Nephron (organoid): Measurements from ENCODE around the gene PTPRE.

Source experiments
- H3K27ac Mint-ChIP-seq, 3 experiments: 2 replicates each; pipeline ENCODE4 v1.8.0; 2020; ENCODE audit warnings: mixed read lengths in 3 of 3, mild to moderate bottlenecking in 2 of 3, moderate library complexity in 1 of 3
- H3K27me3 Mint-ChIP-seq: 2 replicates; pipeline ENCODE4 v1.8.0; 2021; ENCODE audit warnings: low read depth, mild to moderate bottlenecking, moderate library complexity, mixed read lengths
- H3K36me3 Mint-ChIP-seq: 2 replicates; pipeline ENCODE4 v1.8.0; 2020; ENCODE audit warnings: low read depth, mixed read lengths
- H3K4me1 Mint-ChIP-seq: 2 replicates; pipeline ENCODE4 v1.8.0; 2020; ENCODE audit warnings: mixed read lengths
- H3K4me3 Mint-ChIP-seq, 3 experiments: 2 replicates each; pipeline ENCODE4 v1.8.0; 2020; ENCODE audit warnings: mild to moderate bottlenecking in 3 of 3, mixed read lengths in 3 of 3, moderate library complexity in 2 of 3
- H3K9me3 Mint-ChIP-seq: 2 replicates; pipeline ENCODE4 v1.8.0; 2020; ENCODE audit warnings: mixed read lengths
- CTCF ChIP-seq, 3 experiments: fragments of 200-600 bp; sonication (generic); IDR thresholded peaks; one replicate each; pipeline ENCODE4 v1.5.0; 2021; ENCODE audit warnings: antibody characterized with exemption in 3 of 3; ENCODE audit not compliant: unreplicated experiment in 3 of 3

Gene PTPRE

GRCh38 chr10:128036011-128036615 lies 129.2 kb downstream of the PTPRE start:
- no peak for TF ChIP-seq CTCF (IDR thresholded peaks at IDR 0.05; ENCODE audit: unreplicated experiment in 3 of 3)
- H3K27me3 Mint-ChIP-seq = peaks cover 21% of the 10 kb centered on the region
- H3K9me3 Mint-ChIP-seq = no peaks in the 10 kb centered on the region
- no peak overlapping the region for H3K27ac Mint-ChIP-seq
- peaks cover 4% of the 10 kb centered on the region for H3K4me1 Mint-ChIP-seq
- H3K36me3 Mint-ChIP-seq = no peaks in the 10 kb centered on the region
- no peak overlapping the region for H3K4me3 Mint-ChIP-seq

- no peaks in the 10 kb centered on the region for H3K4me1 Mint-ChIP-seq
- TF ChIP-seq CTCF (IDR thresholded peaks at IDR 0.05; ENCODE audit: unreplicated experiment in 3 of 3) = no peak
- H3K27ac Mint-ChIP-seq = no peak overlapping the region
- no peaks in the 10 kb centered on the region for H3K9me3 Mint-ChIP-seq
- H3K4me3 Mint-ChIP-seq = no peak overlapping the region
- no peaks in the 10 kb centered on the region for H3K36me3 Mint-ChIP-seq
- peaks cover 22% of the 10 kb centered on the region for H3K27me3 Mint-ChIP-seq
Observed at GRCh38 chr10:128036746-128037543, 130.0 kb downstream of the PTPRE start.

GRCh38 chr10:128040096-128040495 lies 133.2 kb downstream of the PTPRE start:
- Mint-ChIP-seq H3K36me3 (no peaks in the 10 kb centered on the region), H3K27me3 (peaks cover 22% of the 10 kb centered on the region), H3K4me3 (no peak overlapping the region), H3K9me3 (no peaks in the 10 kb centered on the region), H3K4me1 (no peaks in the 10 kb centered on the region), H3K27ac (no peak overlapping the region)
- TF ChIP-seq CTCF (IDR thresholded peaks at IDR 0.05; ENCODE audit: unreplicated experiment in 3 of 3) = no peak

GRCh38 chr10:128040681-128041080 lies 133.8 kb downstream of the PTPRE start:
- no peak for TF ChIP-seq CTCF (IDR thresholded peaks at IDR 0.05; ENCODE audit: unreplicated experiment in 3 of 3)
- H3K4me3 Mint-ChIP-seq = no peak overlapping the region
- no peaks in the 10 kb centered on the region for H3K4me1 Mint-ChIP-seq
- H3K27ac Mint-ChIP-seq = no peak overlapping the region
- H3K36me3 Mint-ChIP-seq = no peaks in the 10 kb centered on the region
- H3K27me3 Mint-ChIP-seq = peaks cover 20% of the 10 kb centered on the region
- H3K9me3 Mint-ChIP-seq = no peaks in the 10 kb centered on the region

GRCh38 chr10:128042131-128042610 lies 135.3 kb downstream of the PTPRE start:
- TF ChIP-seq CTCF (IDR thresholded peaks at IDR 0.05; ENCODE audit: unreplicated experiment in 3 of 3) = no peak
- Mint-ChIP-seq H3K9me3 (no peaks in the 10 kb centered on the region), H3K4me3 (no peak overlapping the region), H3K36me3 (no peaks in the 10 kb centered on the region), H3K27ac (no peak overlapping the region), H3K4me1 (no peaks in the 10 kb centered on the region), H3K27me3 (peaks cover 17% of the 10 kb centered on the region)
